GM12878 (cell line): Measurements from ENCODE around the gene NKRF. TPM values are rescaled to one million over a fixed set of nuclear protein-coding genes. Genes with fewer than 3 reads are reported as not detected.

Source experiments
- CHD2 ChIP-seq: IDR thresholded peaks from 2 replicates; pipeline ENCODE4 v1.6.1; 2011; ENCODE audit warnings: low read depth, low read length, improper control_type of control experiment, borderline replicate concordance
- CREB1 ChIP-seq: IDR thresholded peaks from 2 replicates; pipeline ENCODE4 v1.6.1; 2012; ENCODE audit warnings: low read depth, mild to moderate bottlenecking, inconsistent platforms
- JUNB ChIP-seq: IDR thresholded peaks from 2 replicates; pipeline ENCODE4 v1.6.1; 2016; ENCODE audit warnings: antibody characterized with exemption, mild to moderate bottlenecking
- KDM1A ChIP-seq: fragments of 200-600 bp; sonication (generic); IDR thresholded peaks from 2 replicates; pipeline ENCODE4 v1.6.1; 2016; ENCODE audit warnings: borderline replicate concordance
- MEF2B ChIP-seq: fragments of 450-650 bp; IDR thresholded peaks from 2 replicates; pipeline ENCODE4 v1.6.1; 2018; ENCODE audit warnings: mild to moderate bottlenecking, moderate library complexity; ENCODE audit not compliant: partially characterized antibody, poor library complexity, severe bottlenecking
- MYC ChIP-seq: IDR thresholded peaks from 2 replicates; pipeline ENCODE4 v1.6.1; 2011; ENCODE audit warnings: mild to moderate bottlenecking, low read length, moderate library complexity, inconsistent platforms; ENCODE audit not compliant: insufficient read depth, insufficient replicate concordance, insufficient read length, severe bottlenecking
- NBN ChIP-seq: fragments of 450-650 bp; IDR thresholded peaks from 2 replicates; pipeline ENCODE4 v1.6.1; 2016
- PAX8 ChIP-seq: fragments of 450-650 bp; IDR thresholded peaks from 2 replicates; pipeline ENCODE4 v1.6.1; 2017; ENCODE audit warnings: mild to moderate bottlenecking, moderate library complexity
- PML ChIP-seq: IDR thresholded peaks from 2 replicates; pipeline ENCODE4 v1.6.1; 2012; ENCODE audit warnings: low read length, inconsistent platforms
- RAD21 ChIP-seq: IDR thresholded peaks from 2 replicates; pipeline ENCODE4 v1.6.1; 2011; ENCODE audit warnings: mild to moderate bottlenecking, low read depth, low read length, moderate library complexity; ENCODE audit not compliant: insufficient read depth
- SKIL ChIP-seq: fragments of 450-650 bp; IDR thresholded peaks from 2 replicates; pipeline ENCODE4 v1.6.1; 2017; ENCODE audit warnings: mild to moderate bottlenecking, low read depth, inconsistent platforms; ENCODE audit not compliant: poor library complexity, severe bottlenecking
- SREBF1 ChIP-seq: IDR thresholded peaks from 2 replicates; pipeline ENCODE4 v1.6.1; 2012; ENCODE audit warnings: mild to moderate bottlenecking, low read length
- TARDBP ChIP-seq: IDR thresholded peaks from 2 replicates; pipeline ENCODE4 v1.6.1; 2016; ENCODE audit warnings: borderline replicate concordance
- ZBED1 ChIP-seq: IDR thresholded peaks from 2 replicates; pipeline ENCODE4 v1.6.1; 2016; ENCODE audit warnings: borderline replicate concordance
- ZNF217 ChIP-seq: fragments of 450-650 bp; IDR thresholded peaks from 2 replicates; pipeline ENCODE4 v1.6.1; 2017; ENCODE audit warnings: antibody characterized with exemption, mild to moderate bottlenecking
- ZNF274 ChIP-seq: IDR thresholded peaks from one replicate; pipeline ENCODE4 v1.8.0; 2011; ENCODE audit not compliant: insufficient read length, insufficient read depth
- polyA plus RNA-seq, 11 experiments: library from polyadenylated mRNA; depleted of rRNA in 4 of 11; unstranded in 6 of 11; stranded (reverse) in 5 of 11; fragments of >200 nt; fragmentation: Nextera tagmentation in 4 of 11; fragmentation: Illumina TruSeq in 1 of 11; extraction: Ambion mirVana in 4 of 11; extraction: Trizol in 1 of 11; gene quantifications; 1 replicate in 1 of 11; 2 replicates in 10 of 11; pipeline versions ENCODE4 v1.2.1 to v1.2.3, GENCODE V29; 2011 to 2016; ENCODE audit warnings: inconsistent platforms in 2 of 11, missing spikeins in 2 of 11, low read depth in 1 of 11
- total RNA-seq, 4 experiments: library from RNA; depleted of rRNA in 3 of 4; stranded (reverse); fragments of >200 nt in 3 of 4; fragmentation: Illumina TruSeq in 1 of 4; extraction: Trizol in 1 of 4; gene quantifications; 2 replicates each; pipeline versions ENCODE4 v1.2.1 to v1.2.3, GENCODE V29; 2013 to 2021
- TF ChIP-seq, protein P1 (sequence below): IDR thresholded peaks from 2 replicates; pipeline ENCODE4 v1.6.1; 2012; ENCODE audit warnings: low read depth, low read length, improper control_type of control experiment
- TF ChIP-seq, protein P2 (sequence below): IDR thresholded peaks from 2 replicates; pipeline ENCODE4 v1.6.1; 2012; ENCODE audit warnings: low read depth, low read length, improper control_type of control experiment
- TF ChIP-seq, protein P3 (sequence below): IDR thresholded peaks from 2 replicates; pipeline ENCODE4 v1.6.1; 2012; ENCODE audit warnings: improper control_type of control experiment, low read depth, low read length; ENCODE audit not compliant: insufficient replicate concordance

Gene NKRF
- total and polyA plus RNA-seq, 10 of the 15 experiments (the other 5 are each of a cell fraction or from before 2014, with no cell fraction given), result 6.2 to 21.5 (median 10.1) TPM

DNA sequence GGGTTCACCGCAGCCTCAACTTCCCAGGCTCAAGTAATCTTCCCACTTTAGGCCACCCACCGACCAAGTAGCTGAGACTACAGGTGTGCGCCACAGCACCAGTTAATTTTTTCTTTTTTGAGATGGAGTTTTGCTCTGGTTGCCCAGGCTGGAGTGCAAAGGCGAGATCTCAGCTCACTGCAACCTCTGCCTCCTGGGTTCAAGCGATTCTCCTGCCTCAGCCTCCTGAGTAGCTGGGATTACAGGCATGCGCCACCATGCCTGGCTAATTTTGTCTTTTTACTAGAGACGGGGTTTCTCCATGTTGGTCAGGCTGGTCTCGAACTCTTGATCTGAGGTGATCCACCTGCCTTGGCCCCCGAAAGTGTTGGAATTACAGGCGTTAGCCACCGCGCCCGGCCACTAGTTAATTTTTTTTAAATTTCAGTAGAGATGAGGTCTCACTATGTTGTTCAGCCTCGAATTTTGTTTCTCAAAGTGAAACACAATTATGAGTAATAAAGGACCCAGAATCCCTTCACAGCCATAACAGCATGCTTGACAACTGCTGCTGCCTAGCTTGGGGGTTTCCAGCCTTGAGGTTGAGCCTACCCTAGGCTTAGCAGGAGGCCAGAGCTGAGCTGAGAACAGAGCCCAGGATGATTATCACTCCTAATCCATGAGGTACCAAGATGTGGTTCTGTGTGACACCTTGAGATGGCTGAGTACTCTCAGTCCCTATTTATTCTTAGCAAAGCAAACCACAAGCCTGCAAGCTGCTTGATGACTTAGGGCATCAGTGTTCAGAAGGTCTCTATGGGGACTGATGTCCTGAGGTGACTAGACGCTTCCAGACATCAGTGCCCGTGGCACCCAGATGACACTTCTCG, 41.6 kb upstream of the NKRF start (continued):
- no peak for TF ChIP-seq RAD21
- TF ChIP-seq CREB1, result 0 out of 2 replicates have a peak, but pooled peaks have one; percentile 8
- no peak for TF ChIP-seq MYC
- TF ChIP-seq ZNF217, result peak; percentile 99
- peak; percentile 90 for TF ChIP-seq NBN
- TF ChIP-seq ZBED1, result peak; percentile 78; the same call in 1 of the 2 replicates
- TF ChIP-seq KDM1A, result 0 out of 2 replicates have a peak, but pooled peaks have one; percentile 83
- TF ChIP-seq CHD2, result peak; percentile 86; the same call in 1 of the 2 replicates
- TF ChIP-seq JUNB, result peak; percentile 99
- no peak for TF ChIP-seq SREBF1
- TF ChIP-seq PML, result peak; percentile 89
- TF ChIP-seq MEF2B, result peak; percentile 74
- TF ChIP-seq ZNF274, result no peak
- TF ChIP-seq TARDBP, result no peak
- TF ChIP-seq SKIL, result peak; percentile 97
- TF ChIP-seq, protein P1, sequence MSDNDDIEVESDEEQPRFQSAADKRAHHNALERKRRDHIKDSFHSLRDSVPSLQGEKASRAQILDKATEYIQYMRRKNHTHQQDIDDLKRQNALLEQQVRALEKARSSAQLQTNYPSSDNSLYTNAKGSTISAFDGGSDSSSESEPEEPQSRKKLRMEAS, result peak; percentile 62; the same call in 1 of the 2 replicates
- TF ChIP-seq, protein P2, sequence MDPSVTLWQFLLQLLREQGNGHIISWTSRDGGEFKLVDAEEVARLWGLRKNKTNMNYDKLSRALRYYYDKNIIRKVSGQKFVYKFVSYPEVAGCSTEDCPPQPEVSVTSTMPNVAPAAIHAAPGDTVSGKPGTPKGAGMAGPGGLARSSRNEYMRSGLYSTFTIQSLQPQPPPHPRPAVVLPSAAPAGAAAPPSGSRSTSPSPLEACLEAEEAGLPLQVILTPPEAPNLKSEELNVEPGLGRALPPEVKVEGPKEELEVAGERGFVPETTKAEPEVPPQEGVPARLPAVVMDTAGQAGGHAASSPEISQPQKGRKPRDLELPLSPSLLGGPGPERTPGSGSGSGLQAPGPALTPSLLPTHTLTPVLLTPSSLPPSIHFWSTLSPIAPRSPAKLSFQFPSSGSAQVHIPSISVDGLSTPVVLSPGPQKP, result no peak
- TF ChIP-seq, protein P3, sequence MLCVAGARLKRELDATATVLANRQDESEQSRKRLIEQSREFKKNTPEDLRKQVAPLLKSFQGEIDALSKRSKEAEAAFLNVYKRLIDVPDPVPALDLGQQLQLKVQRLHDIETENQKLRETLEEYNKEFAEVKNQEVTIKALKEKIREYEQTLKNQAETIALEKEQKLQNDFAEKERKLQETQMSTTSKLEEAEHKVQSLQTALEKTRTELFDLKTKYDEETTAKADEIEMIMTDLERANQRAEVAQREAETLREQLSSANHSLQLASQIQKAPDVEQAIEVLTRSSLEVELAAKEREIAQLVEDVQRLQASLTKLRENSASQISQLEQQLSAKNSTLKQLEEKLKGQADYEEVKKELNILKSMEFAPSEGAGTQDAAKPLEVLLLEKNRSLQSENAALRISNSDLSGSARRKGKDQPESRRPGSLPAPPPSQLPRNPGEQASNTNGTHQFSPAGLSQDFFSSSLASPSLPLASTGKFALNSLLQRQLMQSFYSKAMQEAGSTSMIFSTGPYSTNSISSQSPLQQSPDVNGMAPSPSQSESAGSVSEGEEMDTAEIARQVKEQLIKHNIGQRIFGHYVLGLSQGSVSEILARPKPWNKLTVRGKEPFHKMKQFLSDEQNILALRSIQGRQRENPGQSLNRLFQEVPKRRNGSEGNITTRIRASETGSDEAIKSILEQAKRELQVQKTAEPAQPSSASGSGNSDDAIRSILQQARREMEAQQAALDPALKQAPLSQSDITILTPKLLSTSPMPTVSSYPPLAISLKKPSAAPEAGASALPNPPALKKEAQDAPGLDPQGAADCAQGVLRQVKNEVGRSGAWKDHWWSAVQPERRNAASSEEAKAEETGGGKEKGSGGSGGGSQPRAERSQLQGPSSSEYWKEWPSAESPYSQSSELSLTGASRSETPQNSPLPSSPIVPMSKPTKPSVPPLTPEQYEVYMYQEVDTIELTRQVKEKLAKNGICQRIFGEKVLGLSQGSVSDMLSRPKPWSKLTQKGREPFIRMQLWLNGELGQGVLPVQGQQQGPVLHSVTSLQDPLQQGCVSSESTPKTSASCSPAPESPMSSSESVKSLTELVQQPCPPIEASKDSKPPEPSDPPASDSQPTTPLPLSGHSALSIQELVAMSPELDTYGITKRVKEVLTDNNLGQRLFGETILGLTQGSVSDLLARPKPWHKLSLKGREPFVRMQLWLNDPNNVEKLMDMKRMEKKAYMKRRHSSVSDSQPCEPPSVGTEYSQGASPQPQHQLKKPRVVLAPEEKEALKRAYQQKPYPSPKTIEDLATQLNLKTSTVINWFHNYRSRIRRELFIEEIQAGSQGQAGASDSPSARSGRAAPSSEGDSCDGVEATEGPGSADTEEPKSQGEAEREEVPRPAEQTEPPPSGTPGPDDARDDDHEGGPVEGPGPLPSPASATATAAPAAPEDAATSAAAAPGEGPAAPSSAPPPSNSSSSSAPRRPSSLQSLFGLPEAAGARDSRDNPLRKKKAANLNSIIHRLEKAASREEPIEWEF, result peak; percentile 30
- TF ChIP-seq PAX8, result no peak
